DND-41 (cell line): ENCODE measurements around the gene GALNT4.

Experiments used
- ATAC-seq: fragments of 200-7000 bp; cut with Tn5 transposase; 3 replicates; pipeline ENCODE4 v1.9.1; 2021; ENCODE audit warnings: low read depth; ENCODE audit not compliant: insufficient read depth
- DNase-seq: peaks from one replicate; pipeline ENCODE4 v3.0.0-alpha.2; 2020
- H2AFZ ChIP-seq: 2 replicates; pipeline ENCODE4 v1.6.0; 2012; ENCODE audit warnings: low read depth, low read length
- H3K27ac ChIP-seq: 2 replicates; pipeline ENCODE4 v1.5.1; 2012; ENCODE audit warnings: low read length, inconsistent platforms
- H3K27me3 ChIP-seq: fragments of 200-600 bp; sonication (generic); 2 replicates; pipeline ENCODE4 v1.6.0; 2012; ENCODE audit warnings: low read length, mild to moderate bottlenecking, inconsistent platforms; ENCODE audit not compliant: insufficient read depth, poor library complexity
- H3K36me3 ChIP-seq: 2 replicates; pipeline ENCODE4 v1.5.1; 2012; ENCODE audit warnings: low read length, inconsistent platforms; ENCODE audit not compliant: insufficient read depth
- H3K4me1 ChIP-seq: 2 replicates; pipeline ENCODE4 v1.5.1; 2012; ENCODE audit warnings: mild to moderate bottlenecking, low read length; ENCODE audit not compliant: insufficient read depth
- H3K4me2 ChIP-seq: 2 replicates; pipeline ENCODE4 v1.6.0; 2012; ENCODE audit warnings: mild to moderate bottlenecking, moderate library complexity, low read length, inconsistent platforms; ENCODE audit not compliant: insufficient read depth
- H3K4me3 ChIP-seq, 2 experiments: fragments of 200-600 bp in 1 of 2; shearing (Covaris generic) in 1 of 2; 2 replicates each; pipeline ENCODE4 v1.5.1; 2012 to 2016; ENCODE audit warnings: inconsistent platforms in 2 of 2, low read length in 2 of 2, mild to moderate bottlenecking in 2 of 2, low read depth in 1 of 2, moderate library complexity in 1 of 2
- H3K79me2 ChIP-seq: 2 replicates; pipeline ENCODE4 v1.6.0; 2012; ENCODE audit warnings: low read length, inconsistent platforms; ENCODE audit not compliant: insufficient read depth
- H3K9ac ChIP-seq: 2 replicates; pipeline ENCODE4 v1.6.0; 2012; ENCODE audit warnings: low read depth, mild to moderate bottlenecking, inconsistent platforms, low read length, moderate library complexity
- H3K9me3 ChIP-seq: 2 replicates; pipeline ENCODE4 v1.5.1; 2012; ENCODE audit warnings: low read length, moderate library complexity, mild to moderate bottlenecking, inconsistent platforms; ENCODE audit not compliant: insufficient read depth, severe bottlenecking
- H4K20me1 ChIP-seq: 2 replicates; pipeline ENCODE4 v1.6.0; 2012; ENCODE audit warnings: low read length; ENCODE audit not compliant: insufficient read depth
- EZH2 ChIP-seq: IDR thresholded peaks from 3 replicates; pipeline ENCODE4 v1.6.1; 2012; ENCODE audit warnings: borderline replicate concordance, low read depth, mild to moderate bottlenecking, moderate library complexity, low read length, inconsistent platforms; ENCODE audit not compliant: severe bottlenecking
- TF ChIP-seq, protein P1 (sequence below): IDR thresholded peaks from 2 replicates; pipeline ENCODE4 v1.5.1; 2012; ENCODE audit warnings: borderline replicate concordance, low read length, moderate library complexity, mild to moderate bottlenecking; ENCODE audit not compliant: poor library complexity, severe bottlenecking; ENCODE audit errors: extremely low read depth

Gene GALNT4

DNA sequence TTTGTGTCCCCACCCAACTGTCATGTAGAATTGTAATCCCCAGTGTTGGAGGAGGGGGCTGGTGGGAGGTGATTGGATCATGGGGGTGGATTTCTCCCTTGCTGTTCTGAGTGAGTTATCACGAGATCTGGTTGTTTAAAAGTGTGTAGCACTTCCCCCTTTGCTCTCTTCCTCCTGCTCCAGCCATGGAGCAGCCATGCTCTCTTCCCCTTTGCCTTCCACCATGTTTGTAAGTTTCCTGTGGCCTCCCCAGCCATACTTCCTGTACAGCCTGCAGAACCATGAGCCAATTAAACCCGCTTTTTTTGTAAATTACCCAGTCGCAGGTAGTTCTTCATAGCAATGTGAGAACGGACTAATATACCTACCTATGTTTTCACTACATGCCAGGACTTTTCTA, 3.8 kb upstream of the GALNT4 start:
- peaks cover 40% of the 10 kb centered on the region for H3K4me1 ChIP-seq
- no peak overlapping the region for H3K9ac ChIP-seq
- H3K27me3 ChIP-seq, result no peaks in the 10 kb centered on the region
- DNase-seq (no peak), ATAC-seq (no peak)
- no peaks in the 10 kb centered on the region for H3K9me3 ChIP-seq
- H3K4me3 ChIP-seq, result no peak overlapping the region
- no peak overlapping the region for H3K27ac ChIP-seq
- TF ChIP-seq, protein P1, sequence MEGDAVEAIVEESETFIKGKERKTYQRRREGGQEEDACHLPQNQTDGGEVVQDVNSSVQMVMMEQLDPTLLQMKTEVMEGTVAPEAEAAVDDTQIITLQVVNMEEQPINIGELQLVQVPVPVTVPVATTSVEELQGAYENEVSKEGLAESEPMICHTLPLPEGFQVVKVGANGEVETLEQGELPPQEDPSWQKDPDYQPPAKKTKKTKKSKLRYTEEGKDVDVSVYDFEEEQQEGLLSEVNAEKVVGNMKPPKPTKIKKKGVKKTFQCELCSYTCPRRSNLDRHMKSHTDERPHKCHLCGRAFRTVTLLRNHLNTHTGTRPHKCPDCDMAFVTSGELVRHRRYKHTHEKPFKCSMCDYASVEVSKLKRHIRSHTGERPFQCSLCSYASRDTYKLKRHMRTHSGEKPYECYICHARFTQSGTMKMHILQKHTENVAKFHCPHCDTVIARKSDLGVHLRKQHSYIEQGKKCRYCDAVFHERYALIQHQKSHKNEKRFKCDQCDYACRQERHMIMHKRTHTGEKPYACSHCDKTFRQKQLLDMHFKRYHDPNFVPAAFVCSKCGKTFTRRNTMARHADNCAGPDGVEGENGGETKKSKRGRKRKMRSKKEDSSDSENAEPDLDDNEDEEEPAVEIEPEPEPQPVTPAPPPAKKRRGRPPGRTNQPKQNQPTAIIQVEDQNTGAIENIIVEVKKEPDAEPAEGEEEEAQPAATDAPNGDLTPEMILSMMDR, result no peak
- TF ChIP-seq EZH2, result no peak
- peaks cover 40% of the 10 kb centered on the region for H3K79me2 ChIP-seq
- H4K20me1 ChIP-seq, result peaks cover 6% of the 10 kb centered on the region; the same call in 1 of the 2 replicates
- H3K36me3 ChIP-seq, result peaks cover 8% of the 10 kb centered on the region
- no peak overlapping the region for H2AFZ ChIP-seq
- no peak overlapping the region for H3K4me2 ChIP-seq

DNA sequence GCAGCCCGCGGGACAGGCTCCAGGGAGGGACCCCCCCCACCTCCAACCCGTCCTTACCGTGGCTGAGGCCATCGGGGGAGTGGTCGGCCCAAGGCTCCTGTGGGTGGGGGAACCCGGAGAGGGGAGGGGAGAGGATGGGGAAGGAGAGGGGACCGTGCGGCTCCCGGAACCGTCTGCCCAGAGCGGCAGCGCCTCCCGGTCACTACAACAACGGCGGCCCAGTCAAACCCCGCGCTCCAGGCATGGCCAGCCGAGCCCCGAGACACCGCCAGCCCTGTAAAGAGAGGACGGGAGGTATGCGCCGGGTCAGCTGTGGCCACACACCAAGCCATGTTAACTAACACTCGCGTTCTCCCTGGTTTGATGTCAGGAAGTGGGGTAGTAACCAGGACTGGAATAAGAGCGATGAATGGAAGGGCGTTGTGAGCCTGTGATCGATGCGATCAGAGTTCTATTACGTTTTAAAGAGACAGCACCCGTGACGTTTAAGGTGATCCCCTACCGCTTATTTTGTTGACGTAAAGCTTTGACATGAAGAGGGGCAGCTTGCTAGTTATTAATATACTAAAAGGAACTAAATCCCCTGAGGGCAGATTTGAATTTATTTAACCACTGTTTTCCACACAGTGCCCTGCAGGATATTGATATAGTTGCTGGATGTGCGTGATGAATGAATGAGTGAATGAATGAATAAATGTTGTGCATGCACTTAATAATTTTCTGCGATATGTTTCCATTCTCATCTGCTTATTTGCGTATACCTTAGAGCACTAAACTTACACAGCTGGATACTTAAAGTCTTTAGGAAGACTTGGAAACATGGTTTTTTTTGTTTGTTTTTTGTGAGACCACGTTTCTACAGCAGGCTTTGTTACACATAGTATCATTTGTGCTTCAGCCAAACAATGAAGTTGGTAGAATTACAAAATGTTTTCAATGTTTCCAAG, 1.5 kb upstream of the GALNT4 start, which contains the start of gene POC1B:
Gene POC1B, minus strand, starts transcription at position 224 of the 947 bp plus-strand sequence. Its CDS starts 152 bp downstream, at position 72.
- Histone ChIP-seq H3K9me3 (no peaks in the 10 kb centered on the region), H4K20me1 (peaks cover 11% of the 10 kb centered on the region; the same call in 1 of the 2 replicates), H3K79me2 (peaks cover 63% of the 10 kb centered on the region), H3K4me2 (peak within 1 kb of the TSS; percentile 95), H2AFZ (peak within 1 kb of the TSS; percentile 88), H3K27ac (peak within 1 kb of the TSS; percentile 81), H3K27me3 (no peaks in the 10 kb centered on the region), H3K4me3 (peak within 1 kb of the TSS; percentile 44 to 81), H3K36me3 (peaks cover 30% of the 10 kb centered on the region), H3K9ac (peak within 1 kb of the TSS; percentile 83), H3K4me1 (peaks cover 63% of the 10 kb centered on the region)
- TF ChIP-seq, protein P1, result no peak
- no peak for TF ChIP-seq EZH2
- DNase-seq, result peak; percentile 79
- peak; percentile 75 for ATAC-seq

DNA sequence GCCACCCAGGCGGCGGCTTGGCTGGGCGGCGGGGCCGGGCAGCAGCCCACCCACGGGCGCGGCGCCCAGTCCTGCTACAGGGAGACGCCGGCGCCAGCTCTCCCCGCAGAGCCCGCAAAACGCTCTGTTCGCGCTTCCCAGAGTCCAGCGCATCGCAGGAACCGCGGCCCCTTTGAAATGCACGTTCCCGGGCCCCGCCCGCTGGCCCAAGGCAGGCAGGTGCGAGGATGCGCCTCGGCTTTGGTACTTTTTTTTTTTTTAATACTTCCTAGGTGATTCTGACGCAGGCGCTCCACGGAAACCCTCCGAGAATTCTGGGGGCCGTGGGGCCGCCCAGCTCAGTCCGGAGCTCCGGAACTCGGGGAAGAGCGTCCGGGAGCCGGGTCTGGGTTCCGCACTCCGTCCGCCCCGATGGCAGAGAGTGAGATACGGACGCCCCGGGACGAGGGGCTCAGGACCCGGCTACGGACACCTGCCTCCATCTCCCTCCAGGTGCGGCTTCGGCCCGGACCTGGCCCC, 768 bp upstream of the GALNT4 start:
- Histone ChIP-seq H3K79me2 (peaks cover 69% of the 10 kb centered on the region), H3K27ac (peak overlapping the region; percentile 81), H2AFZ (peak overlapping the region; percentile 88), H3K9ac (peak overlapping the region; percentile 83), H3K27me3 (no peaks in the 10 kb centered on the region), H3K4me3 (peak overlapping the region; percentile 44 to 81), H4K20me1 (peaks cover 11% of the 10 kb centered on the region; the same call in 1 of the 2 replicates), H3K4me2 (peak overlapping the region; percentile 95), H3K36me3 (peaks cover 30% of the 10 kb centered on the region), H3K9me3 (no peaks in the 10 kb centered on the region), H3K4me1 (peaks cover 63% of the 10 kb centered on the region)
- DNase-seq (peak; percentile 50), ATAC-seq (peak; percentile 13)
- no peak for TF ChIP-seq EZH2
- TF ChIP-seq, protein P1, result no peak
